ENCODE measurements around the gene VWA1. TPM values are rescaled to one million over a fixed set of nuclear protein-coding genes. Genes with fewer than 3 reads are reported as not detected.
"Not testable (repeated sequence)": the region's sequence is repeated elsewhere in the genome, so short reads cannot be mapped to it uniquely, and the experiment has no call there.

Gene VWA1
- total RNA-seq, 1 donor from 2014 or later = 4.7 TPM

DNA sequence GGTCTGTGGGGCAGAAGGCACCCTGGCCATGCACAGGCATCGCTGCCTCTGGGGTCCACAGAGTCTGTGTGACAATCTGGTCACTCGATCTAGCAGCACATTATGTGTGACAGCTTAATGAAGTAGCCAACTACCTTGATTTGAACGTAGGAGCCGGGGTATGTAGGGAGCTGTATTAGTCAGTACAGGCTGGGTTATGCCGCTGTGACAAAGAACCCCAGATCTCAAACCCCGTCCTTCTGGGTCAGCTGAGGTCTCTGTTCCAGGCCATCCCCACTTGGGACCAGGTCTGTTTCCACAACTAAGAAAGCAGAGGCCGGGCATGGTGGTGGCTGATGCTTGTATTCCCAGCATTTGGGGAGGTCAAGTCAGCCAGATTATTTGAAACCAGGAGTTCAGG, 27.8 kb downstream of the VWA1 start:
- Mint-ChIP-seq H3K4me3 (ENCODE audit: low read depth) (no peak overlapping the region), H3K4me1 (ENCODE audit: low read depth) (no peaks in the 10 kb centered on the region), H3K36me3 (ENCODE audit: low read depth) (no peaks in the 10 kb centered on the region), H3K9me3 (no peaks in the 10 kb centered on the region), H3K27me3 (ENCODE audit: low read depth) (no peaks in the 10 kb centered on the region), H3K27ac (no peak overlapping the region)
- DNase-seq (ENCODE audit: low spot score) = no peak
- intact Hi-C loops (cut with micrococcal nuclease) = no loop called here

DNA sequence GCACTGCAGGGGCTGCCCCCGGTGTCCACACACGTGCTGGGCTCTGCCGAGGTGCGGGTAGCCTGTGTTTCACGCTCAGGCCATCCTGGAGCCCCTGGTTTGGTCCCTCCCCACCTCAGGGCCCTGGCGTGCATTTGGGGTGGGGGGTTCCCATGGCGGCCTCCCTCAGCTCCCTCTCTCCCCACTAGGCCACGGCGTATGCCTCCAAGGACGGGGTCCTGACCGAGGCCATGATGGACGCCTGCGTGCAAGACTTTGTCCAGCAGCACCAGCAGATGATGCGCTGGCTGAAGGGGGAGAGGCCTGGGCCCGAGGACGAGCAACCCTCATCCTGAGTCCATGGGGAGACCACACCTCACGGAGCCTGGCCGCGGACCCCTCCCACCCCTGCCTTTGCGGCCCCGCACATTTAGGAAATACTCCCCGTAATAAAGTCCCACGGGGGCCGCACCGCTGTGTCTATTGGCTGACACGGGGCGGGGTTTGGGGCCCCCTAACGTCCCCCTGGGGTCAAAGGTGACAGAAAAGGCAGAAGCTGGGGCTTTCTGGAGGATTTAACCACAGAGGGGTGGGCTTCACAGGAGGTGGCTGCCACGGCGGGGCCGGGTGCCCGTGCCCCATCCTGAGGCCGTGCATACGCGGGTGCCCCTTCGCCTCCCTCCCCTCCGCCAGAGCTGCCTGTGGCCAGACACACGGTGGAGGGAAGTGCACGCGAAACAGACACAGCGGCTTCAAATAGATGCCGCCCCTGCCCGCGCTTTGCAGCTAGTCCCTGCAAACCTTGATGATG, 32.9 kb downstream of the VWA1 start:
- intact Hi-C loops (cut with micrococcal nuclease); H3K27me3 Mint-ChIP-seq (ENCODE audit: low read depth); H3K4me3 Mint-ChIP-seq (ENCODE audit: low read depth); H3K9me3 Mint-ChIP-seq; DNase-seq (ENCODE audit: low spot score); H3K36me3 Mint-ChIP-seq (ENCODE audit: low read depth); H3K27ac Mint-ChIP-seq: not testable (repeated sequence)
- peaks cover 12% of the 10 kb centered on the region for H3K4me1 Mint-ChIP-seq (ENCODE audit: low read depth)

DNA sequence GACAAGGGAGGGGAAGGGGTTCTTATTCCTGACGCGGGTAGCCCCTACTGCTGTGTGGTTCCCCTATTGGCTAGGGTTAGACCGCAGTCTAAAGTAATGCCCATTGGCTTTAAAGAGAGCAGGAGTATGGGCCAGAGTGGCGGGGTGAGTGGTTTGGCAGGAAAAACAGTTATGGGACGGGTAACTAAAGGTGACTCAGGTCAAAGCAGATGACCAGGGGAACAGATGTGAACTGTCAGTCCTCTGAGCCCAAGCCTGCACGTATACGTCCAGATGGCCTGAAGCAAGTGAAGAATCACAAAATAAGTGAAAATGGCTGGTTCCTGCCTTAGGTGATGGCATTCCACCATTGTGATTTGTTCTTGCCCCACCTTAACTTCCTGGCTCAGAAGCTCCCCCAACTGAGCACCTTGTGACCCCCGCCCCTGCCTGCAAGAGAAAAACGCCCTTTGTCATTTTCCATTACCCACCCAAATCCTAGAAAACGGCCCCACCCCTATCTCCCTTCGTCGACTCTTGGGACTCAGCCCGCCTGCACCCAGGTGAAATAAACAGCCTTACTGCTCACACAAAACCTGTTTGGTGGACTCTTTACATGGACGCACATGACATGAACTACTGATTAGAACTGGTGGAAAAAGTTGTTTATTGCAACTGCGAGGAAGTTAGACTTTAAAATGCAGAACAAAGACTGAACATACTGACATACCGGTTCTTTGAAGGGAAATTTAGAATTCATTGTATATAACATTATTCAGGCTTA, 35.3 kb downstream of the VWA1 start:
- no peak for DNase-seq (ENCODE audit: low spot score)
- H3K9me3 Mint-ChIP-seq = no peaks in the 10 kb centered on the region
- peak overlapping the region; percentile 76 for H3K27ac Mint-ChIP-seq
- H3K4me1 Mint-ChIP-seq (ENCODE audit: low read depth) = peaks cover 12% of the 10 kb centered on the region
- peak overlapping the region; percentile 92 for H3K4me3 Mint-ChIP-seq (ENCODE audit: low read depth)
- H3K36me3 Mint-ChIP-seq (ENCODE audit: low read depth) = peaks cover 7% of the 10 kb centered on the region
- H3K27me3 Mint-ChIP-seq (ENCODE audit: low read depth) = no peaks in the 10 kb centered on the region
- intact Hi-C loops (cut with micrococcal nuclease) = loop anchor here (1.0 to 2.0 kb wide), 2 partner anchors 40 to 64 kb away; partner anchors contain the start of gene MRPL20

DNA sequence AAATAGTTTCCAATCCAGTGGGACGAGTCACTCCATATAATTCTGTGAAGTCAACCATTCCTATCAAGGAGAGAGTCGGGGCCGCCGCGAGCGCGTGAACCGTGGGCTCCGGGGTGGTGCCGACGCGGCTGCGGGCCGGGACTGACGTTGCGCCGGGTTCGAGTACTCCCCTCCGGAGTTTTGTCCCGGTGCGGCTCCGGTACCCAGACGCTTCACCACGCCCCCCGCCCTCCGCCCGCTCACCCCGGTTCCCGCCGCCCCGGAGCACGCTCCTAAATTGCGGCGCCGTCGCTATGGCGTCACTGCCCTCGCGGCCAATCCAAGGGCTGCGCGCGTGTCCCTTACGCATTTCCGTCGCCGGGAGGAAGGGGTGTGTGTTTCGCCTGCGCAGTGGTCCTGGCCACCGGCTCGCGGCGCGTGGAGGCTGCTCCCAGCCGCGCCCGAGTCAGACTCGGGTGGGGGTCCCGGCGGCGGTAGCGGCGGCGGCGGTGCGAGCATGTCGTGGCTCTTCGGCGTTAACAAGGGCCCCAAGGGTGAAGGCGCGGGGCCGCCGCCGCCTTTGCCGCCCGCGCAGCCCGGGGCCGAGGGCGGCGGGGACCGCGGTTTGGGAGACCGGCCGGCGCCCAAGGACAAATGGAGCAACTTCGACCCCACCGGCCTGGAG, 36.0 kb downstream of the VWA1 start, which contains the start of gene ATAD3B:
ATAD3B (plus strand) TSS at position 377 of the 664 bp plus-strand sequence; CDS start at position 497, 120 bp downstream.
- Mint-ChIP-seq H3K27ac (peak within 1 kb of the TSS; percentile 76), H3K9me3 (no peaks in the 10 kb centered on the region), H3K36me3 (ENCODE audit: low read depth) (peaks cover 8% of the 10 kb centered on the region), H3K27me3 (ENCODE audit: low read depth) (no peaks in the 10 kb centered on the region), H3K4me1 (ENCODE audit: low read depth) (peaks cover 12% of the 10 kb centered on the region), H3K4me3 (ENCODE audit: low read depth) (peak within 1 kb of the TSS; percentile 92)
- peak; percentile 93 for DNase-seq (ENCODE audit: low spot score)
- intact Hi-C loops (cut with micrococcal nuclease) = loop anchor here (1.0 to 2.0 kb wide), 2 partner anchors 40 to 65 kb away; partner anchors contain the start of gene MRPL20

DNA sequence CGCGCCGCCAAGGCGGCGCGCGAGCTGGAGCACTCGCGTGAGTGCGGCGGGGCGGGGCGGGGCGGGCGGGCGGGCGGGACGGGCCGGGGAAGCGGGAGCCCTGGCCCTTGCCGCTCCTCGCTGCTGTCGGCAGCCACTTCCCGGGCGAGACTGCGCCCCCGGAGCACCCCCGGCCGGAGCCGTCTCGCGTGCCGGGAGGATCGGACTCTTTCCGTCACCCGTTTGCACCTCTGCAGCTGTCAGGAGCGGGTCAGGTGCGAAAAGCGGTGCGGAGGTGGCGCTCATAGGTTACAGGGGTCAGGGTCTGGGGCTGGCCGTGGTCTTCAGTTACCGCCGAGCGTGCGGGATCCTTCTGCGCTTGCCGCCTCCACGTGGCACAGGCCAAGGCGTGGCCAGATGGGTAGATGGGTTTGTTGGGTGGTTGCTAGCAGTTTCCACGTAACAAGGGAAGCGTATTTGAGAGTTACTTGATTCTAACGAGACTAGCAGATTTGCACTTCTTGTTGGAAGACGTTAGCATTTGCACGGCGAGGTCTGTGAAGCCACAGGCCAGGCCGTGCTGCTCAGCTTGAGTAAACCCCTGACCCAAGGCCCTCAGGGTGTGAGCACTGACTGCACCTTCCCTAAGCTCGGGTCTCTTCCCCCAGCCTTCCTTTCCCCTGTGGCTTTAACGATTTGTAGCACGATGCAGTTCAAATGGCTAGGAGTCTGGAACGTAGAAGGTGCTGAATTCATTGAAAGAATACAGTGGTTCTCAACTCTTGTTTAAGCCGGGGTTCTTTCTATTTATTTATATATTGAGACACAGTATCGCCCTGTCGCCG, 36.8 kb downstream of the VWA1 start:
- intact Hi-C loops (cut with micrococcal nuclease); H3K9me3 Mint-ChIP-seq; DNase-seq (ENCODE audit: low spot score); H3K27me3 Mint-ChIP-seq (ENCODE audit: low read depth): not testable (repeated sequence)
- Mint-ChIP-seq H3K4me3 (ENCODE audit: low read depth) (peak overlapping the region; percentile 82), H3K36me3 (ENCODE audit: low read depth) (peaks cover 16% of the 10 kb centered on the region), H3K4me1 (ENCODE audit: low read depth) (peaks cover 12% of the 10 kb centered on the region), H3K27ac (peak overlapping the region; percentile 42)

DNA sequence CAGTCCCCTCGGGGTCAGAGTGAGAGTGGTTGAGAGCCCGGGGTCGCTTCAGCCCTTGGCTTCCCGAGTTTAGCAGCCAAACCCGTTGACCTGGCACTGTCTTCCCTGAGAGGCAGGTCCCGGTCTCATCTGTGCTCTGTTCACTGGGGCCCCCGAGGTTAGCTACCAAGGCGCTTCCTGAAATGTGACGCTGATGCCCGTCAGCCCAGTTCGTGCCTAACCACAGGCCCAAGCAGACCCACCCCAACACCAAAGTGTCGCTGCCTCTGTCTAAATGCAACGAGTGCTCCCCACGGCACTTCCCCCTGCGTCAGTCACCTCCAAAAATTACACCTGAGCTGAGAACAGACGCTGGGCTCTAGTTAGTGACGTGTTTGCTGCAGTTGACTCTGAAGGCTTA, 40.5 kb downstream of the VWA1 start:
- DNase-seq (ENCODE audit: low spot score); H3K27ac Mint-ChIP-seq; H3K4me1 Mint-ChIP-seq (ENCODE audit: low read depth); H3K4me3 Mint-ChIP-seq (ENCODE audit: low read depth); H3K27me3 Mint-ChIP-seq (ENCODE audit: low read depth); H3K9me3 Mint-ChIP-seq; intact Hi-C loops (cut with micrococcal nuclease): not testable (repeated sequence)
- peaks cover 40% of the 10 kb centered on the region for H3K36me3 Mint-ChIP-seq (ENCODE audit: low read depth)

DNA sequence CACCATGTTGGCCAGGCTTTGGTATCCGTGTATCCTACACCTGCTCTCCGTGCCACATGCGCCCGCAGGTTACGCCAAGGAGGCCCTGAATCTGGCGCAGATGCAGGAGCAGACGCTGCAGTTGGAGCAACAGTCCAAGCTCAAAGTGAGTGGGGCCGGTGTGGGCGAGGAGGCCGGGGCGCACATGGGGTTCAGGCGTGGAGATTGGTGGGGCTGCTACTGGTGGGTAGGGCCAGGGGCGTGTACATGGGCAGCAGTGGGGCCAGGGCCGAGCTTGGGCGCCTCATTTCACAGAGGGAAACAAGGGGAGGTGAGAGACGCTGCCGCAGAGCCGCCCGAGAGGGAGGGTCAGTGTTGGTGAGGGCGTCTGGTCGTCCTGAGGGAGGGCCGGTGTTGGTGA, 41.7 kb downstream of the VWA1 start:
- H3K27me3 Mint-ChIP-seq (ENCODE audit: low read depth) = no peaks in the 10 kb centered on the region

DNA sequence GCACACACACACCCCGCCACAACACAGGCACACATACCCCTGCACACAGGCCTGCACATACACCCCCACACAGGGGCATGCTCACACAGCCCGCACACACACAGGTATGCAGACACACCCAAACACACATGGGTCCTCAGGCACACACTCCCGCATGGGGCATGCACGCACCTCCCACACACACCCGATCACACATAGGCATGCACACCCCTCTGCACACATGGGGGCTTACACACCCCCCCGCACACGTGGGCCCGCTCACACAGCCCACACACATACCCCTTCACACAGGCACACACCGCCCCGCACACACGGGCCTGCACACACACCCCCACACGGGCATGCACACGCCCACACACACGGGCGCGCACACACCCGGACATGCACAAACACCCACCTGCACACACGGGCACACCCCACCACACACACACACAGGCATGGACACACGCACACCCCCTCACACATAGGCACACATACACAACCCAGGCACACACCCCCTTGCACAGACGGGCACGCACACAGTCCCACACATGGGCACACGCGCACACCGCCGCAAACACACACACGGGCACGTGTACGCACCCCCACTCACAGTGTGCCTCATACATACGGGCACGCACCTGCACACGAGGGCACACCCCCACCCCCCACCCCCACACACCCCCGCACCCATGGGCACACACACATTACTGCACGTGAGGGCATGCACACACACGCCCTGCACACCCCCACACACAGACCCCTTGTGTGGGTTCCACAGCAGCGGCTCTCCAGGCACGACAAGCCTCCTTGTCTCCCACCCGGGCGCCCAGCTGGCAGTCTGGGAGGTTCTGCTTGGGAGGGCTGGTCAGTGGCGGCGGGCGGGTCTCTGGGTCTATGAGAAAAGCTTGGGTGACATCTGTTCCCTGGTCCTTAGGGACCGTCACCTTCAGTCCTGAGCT, 44.3 kb downstream of the VWA1 start:
- Mint-ChIP-seq H3K27me3 (ENCODE audit: low read depth) (no peaks in the 10 kb centered on the region), H3K27ac (no peak overlapping the region), H3K4me1 (ENCODE audit: low read depth) (peaks cover 1% of the 10 kb centered on the region), H3K9me3 (no peaks in the 10 kb centered on the region), H3K36me3 (ENCODE audit: low read depth) (peaks cover 48% of the 10 kb centered on the region), H3K4me3 (ENCODE audit: low read depth) (no peak overlapping the region)
- intact Hi-C loops (cut with micrococcal nuclease) = no loop called here
- DNase-seq (ENCODE audit: low spot score) = no peak

More for the DNA sequence above, 41.7 kb downstream of the VWA1 start:
- H3K36me3 Mint-ChIP-seq (ENCODE audit: low read depth) = peaks cover 44% of the 10 kb centered on the region
- DNase-seq (ENCODE audit: low spot score) = no peak
- no peak overlapping the region for H3K27ac Mint-ChIP-seq
- no peak overlapping the region for H3K4me3 Mint-ChIP-seq (ENCODE audit: low read depth)
- H3K9me3 Mint-ChIP-seq = no peaks in the 10 kb centered on the region
- intact Hi-C loops (cut with micrococcal nuclease) = no loop called here
- peaks cover 1% of the 10 kb centered on the region for H3K4me1 Mint-ChIP-seq (ENCODE audit: low read depth)

DNA sequence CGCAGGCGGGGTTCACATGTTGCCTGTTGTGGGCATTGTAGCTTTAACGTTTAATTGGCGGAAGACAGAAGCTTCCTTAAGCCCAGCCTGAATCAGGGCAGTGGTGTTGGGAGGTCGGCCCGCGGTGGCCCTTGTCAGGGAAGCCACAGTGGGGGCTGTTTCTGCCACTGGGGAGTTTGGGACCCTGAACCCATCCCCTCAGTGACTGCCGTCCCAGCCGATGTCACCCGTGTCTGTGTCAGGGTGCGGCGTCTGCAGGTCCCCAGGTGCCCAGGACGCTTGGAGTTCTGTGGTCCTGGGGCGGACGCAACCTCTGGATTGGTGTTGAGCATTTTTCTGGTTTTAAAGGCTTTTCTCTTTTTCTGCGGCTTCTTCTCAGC, 45.0 kb downstream of the VWA1 start:
- H3K27me3 Mint-ChIP-seq (ENCODE audit: low read depth) = not testable (repeated sequence)

DNA sequence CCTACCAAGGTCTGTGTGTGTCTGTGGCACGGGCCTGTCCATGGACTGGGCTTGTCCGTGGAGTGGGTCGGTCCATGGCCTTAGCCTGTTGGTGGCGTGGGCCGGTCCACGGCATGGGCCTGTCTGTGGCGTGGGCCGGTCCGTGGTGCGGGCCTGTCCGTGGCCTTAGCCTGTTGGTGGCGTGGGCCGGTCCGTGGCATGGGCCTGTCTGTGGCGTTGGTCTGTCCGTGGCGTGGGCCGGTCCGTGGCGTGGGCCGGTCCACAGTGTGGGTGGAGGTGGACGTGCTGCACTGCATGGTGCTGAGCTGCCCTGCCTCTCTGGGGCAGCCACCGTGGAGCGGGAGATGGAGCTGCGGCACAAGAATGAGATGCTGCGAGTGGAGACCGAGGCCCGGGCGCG, 46.3 kb downstream of the VWA1 start:
- not testable (repeated sequence) for H3K9me3 Mint-ChIP-seq; H3K27me3 Mint-ChIP-seq (ENCODE audit: low read depth)

More for the DNA sequence above, 45.0 kb downstream of the VWA1 start:
- DNase-seq (ENCODE audit: low spot score); H3K4me1 Mint-ChIP-seq (ENCODE audit: low read depth); H3K27ac Mint-ChIP-seq; H3K9me3 Mint-ChIP-seq; intact Hi-C loops (cut with micrococcal nuclease); H3K4me3 Mint-ChIP-seq (ENCODE audit: low read depth): not testable (repeated sequence)
- peaks cover 46% of the 10 kb centered on the region for H3K36me3 Mint-ChIP-seq (ENCODE audit: low read depth)

DNA sequence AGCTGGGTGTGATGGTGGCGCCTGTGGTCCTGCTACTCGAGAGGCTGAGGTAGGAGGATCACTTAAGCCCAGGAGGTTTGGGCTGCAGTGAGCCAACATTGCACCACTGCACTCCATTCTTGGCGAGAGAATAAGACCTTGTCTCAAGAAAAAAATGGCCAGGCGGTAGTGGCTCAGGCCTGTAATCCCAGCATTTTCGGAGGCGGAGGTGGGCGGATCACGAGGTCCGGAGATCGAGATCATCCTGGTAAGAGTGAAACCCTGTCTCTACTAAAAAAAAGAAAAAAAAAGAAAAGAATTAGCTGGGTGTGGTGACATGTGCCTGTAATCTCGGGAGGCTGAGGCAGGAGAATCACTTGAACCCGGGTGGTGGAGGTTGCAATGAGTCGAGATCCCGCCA, 47.4 kb downstream of the VWA1 start:
- H3K27ac Mint-ChIP-seq = no peak overlapping the region
- H3K9me3 Mint-ChIP-seq = no peaks in the 10 kb centered on the region
- H3K4me1 Mint-ChIP-seq (ENCODE audit: low read depth) = peaks cover 1% of the 10 kb centered on the region
- intact Hi-C loops (cut with micrococcal nuclease) = no loop called here
- H3K27me3 Mint-ChIP-seq (ENCODE audit: low read depth) = no peaks in the 10 kb centered on the region
- H3K36me3 Mint-ChIP-seq (ENCODE audit: low read depth) = peaks cover 38% of the 10 kb centered on the region
- DNase-seq (ENCODE audit: low spot score) = no peak
- H3K4me3 Mint-ChIP-seq (ENCODE audit: low read depth) = no peak overlapping the region

More for the DNA sequence above, 46.3 kb downstream of the VWA1 start:
- H3K27ac Mint-ChIP-seq; H3K4me3 Mint-ChIP-seq (ENCODE audit: low read depth); DNase-seq (ENCODE audit: low spot score); H3K4me1 Mint-ChIP-seq (ENCODE audit: low read depth); intact Hi-C loops (cut with micrococcal nuclease): not testable (repeated sequence)
- peaks cover 41% of the 10 kb centered on the region for H3K36me3 Mint-ChIP-seq (ENCODE audit: low read depth)
